HEK293T (cell line): Measurements from ENCODE around the gene KIF4B.

Experiments used
- ARNT ChIP-seq: fragments of 450-650 bp; IDR thresholded peaks from 2 replicates; pipeline ENCODE4 v1.6.1; 2017; ENCODE audit warnings: mild to moderate bottlenecking
- BHLHE40 ChIP-seq: fragments of 450-650 bp; IDR thresholded peaks from 2 replicates; pipeline ENCODE4 v1.6.1; 2016; ENCODE audit warnings: mild to moderate bottlenecking, moderate library complexity, borderline replicate concordance
- FOXA1 ChIP-seq: fragments of 450-650 bp; IDR thresholded peaks from 2 replicates; pipeline ENCODE4 v1.6.1; 2016; ENCODE audit warnings: mild to moderate bottlenecking
- FOXM1 ChIP-seq: fragments of 450-650 bp; IDR thresholded peaks from 2 replicates; pipeline ENCODE4 v1.6.1; 2017; ENCODE audit warnings: mild to moderate bottlenecking, borderline replicate concordance
- L3MBTL2 ChIP-seq: fragments of 450-650 bp; conservative IDR thresholded peaks from 2 replicates; pipeline ENCODE4 v1.6.1; 2016; ENCODE audit warnings: mild to moderate bottlenecking
- PKNOX1 ChIP-seq: fragments of 450-650 bp; IDR thresholded peaks from 2 replicates; pipeline ENCODE4 v1.6.1; 2016
- SP1 ChIP-seq: fragments of 450-650 bp; IDR thresholded peaks from 2 replicates; pipeline ENCODE4 v1.6.1; 2017
- TARDBP ChIP-seq: fragments of 450-650 bp; IDR thresholded peaks from 2 replicates; pipeline ENCODE4 v1.6.1; 2016
- ZNF384 ChIP-seq: fragments of 450-650 bp; IDR thresholded peaks from 2 replicates; pipeline ENCODE4 v1.6.1; 2016

- TF ChIP-seq ARNT: no peak
- TF ChIP-seq ZNF384: no peak
- no peak for TF ChIP-seq L3MBTL2
- TF ChIP-seq FOXM1: no peak
- TF ChIP-seq PKNOX1: no peak
- no peak for TF ChIP-seq BHLHE40
- TF ChIP-seq FOXA1: no peak
- TF ChIP-seq SP1: no peak
- no peak for TF ChIP-seq TARDBP
These were observed 27.6 kb downstream of the KIF4B start for GRCh38 chr5:155040984-155041653.
